GM21515 (cell line): ENCODE measurements around the gene TXNDC17.
A peak's percentile ranks its signal among the peaks of the same experiment; 100 is the strongest.
"Not testable (repeated sequence)": the region's sequence is repeated elsewhere in the genome, so short reads cannot be mapped to it uniquely, and the experiment has no call there.

ENCODE experiments used
- ATAC-seq: cut with Tn5 transposase; IDR thresholded peaks from one replicate; pipeline ENCODE4 v1.9.1; 2021; ENCODE audit not compliant: unreplicated experiment

The TXNDC17 gene

GRCh38 chr17:6636616-6637457 is 4.0 kb upstream of the TXNDC17 start:
- ATAC-seq: no peak

DNA sequence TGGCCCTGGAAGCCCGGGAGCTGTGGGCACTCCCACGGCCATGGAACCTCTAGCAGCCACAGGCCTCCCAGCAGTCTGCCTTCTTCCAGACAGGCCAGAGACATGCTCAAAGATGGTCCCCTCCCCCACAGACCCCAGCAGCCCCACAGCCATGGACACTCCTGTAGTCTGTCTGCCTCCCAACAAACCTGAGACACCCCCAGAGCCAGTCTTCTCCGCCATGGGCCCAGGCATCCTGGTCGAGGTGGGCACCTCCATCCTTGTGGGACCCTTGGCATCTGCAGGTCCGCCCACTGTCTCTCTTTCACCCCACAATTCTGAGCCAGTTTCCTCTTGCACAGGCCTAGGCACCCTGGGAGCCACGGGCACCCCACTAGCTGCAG is 3.4 kb upstream of the TXNDC17 start:
- ATAC-seq: no peak

DNA sequence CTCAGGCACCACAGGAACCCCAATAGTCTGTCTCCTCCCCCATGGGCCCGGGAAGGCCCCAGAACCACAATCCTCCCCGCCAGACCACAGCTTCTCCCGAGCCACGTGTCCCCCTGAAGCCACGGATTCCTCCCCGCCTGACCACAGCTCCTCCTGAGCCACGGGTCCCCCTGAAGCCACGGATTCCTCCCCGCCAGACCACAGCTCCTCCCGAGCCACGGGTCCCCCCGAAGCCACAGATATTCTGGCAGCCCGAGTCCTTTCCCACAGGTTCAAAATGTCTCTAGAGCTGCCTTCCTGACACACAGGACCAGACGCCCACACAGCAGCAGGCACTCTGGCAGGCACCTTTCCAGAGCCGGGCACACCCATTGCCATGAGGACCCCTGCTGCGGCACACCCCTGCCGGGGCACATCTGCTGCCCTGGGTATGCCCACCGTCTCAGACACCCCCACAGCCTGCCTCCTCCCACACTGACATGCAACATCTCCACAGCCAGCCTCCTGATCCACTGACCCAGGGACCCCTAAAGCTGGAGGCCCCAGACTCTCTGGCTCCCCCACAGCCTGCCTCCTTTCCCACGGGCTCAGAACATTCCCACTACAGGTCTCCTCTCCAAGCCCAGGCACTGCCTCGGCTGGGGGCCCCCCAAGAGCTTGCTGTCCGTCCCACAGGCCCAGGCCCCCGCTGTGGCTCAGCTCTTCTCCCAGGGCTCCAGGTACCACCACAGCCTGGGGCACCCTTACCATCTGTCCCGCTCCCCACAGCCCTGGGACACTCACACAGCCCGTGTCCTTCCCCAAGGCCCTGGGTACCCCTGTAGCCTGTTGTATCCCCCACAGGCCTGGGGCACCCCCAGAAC is 2.6 kb upstream of the TXNDC17 start:
- ATAC-seq: no peak

DNA sequence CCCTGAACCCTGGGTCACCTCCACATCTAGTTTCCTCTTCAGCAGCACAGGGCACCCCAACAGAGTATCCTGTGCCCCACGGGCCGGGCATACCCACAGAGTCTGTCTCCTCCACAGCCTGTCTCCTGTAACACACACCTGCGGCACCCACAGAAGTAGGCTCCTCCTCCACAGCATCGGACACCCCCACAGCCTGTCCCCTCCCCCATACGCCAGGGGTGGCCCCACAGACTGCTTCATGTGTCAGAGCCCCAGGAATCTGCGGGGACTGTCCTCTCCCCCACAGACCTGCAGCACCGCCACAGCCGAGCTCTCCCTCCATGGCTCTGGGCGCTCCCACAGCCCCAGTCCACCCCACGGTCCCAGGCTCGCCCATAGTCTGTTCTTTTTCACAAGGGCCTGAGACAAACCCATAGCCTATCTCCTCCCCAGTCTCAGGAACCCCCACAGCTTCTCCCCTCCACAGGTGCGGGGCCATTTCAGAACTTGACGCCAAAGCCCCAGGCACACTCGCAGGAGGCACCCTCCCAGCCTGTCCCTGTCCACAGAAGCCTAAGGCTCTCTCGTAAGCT is 1.8 kb upstream of the TXNDC17 start:
- no peak for ATAC-seq

GRCh38 chr17:6639586-6640535 is 999 bp upstream of the TXNDC17 start:
- peak; percentile 6 for ATAC-seq

- peak; percentile 1 for ATAC-seq
Observed at GRCh38 chr17:6641247-6641863, 495 bp downstream of the TXNDC17 start.

DNA sequence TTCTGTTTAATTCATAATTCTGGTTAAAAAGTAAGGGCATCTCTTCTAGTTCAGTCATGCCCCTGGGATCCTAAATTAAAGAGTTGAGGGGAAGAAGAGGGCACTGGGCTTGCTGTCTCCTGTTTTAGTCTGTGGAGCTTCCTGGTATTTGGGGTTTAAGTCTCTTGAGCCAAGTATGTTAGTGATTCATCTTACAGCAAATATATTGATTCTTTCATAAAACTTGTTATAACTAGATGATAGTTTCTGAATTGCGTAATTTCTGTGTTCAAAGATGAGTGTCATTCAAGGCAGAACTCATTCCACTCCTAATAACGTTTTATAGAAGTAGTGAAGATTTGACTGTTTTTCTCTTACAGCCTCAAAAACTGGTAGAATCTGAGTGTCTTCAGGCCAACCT is 1.7 kb downstream of the TXNDC17 start:
- ATAC-seq: no peak

GRCh38 chr17:6643451-6644125 is 2.7 kb downstream of the TXNDC17 start:
- no peak for ATAC-seq

- no peak for ATAC-seq
Observed at GRCh38 chr17:6648181-6648580, 7.3 kb downstream of the TXNDC17 start.

- peak; percentile 76 for ATAC-seq
Observed at GRCh38 chr17:6651354-6651918, 10.6 kb downstream of the TXNDC17 start, which contains the start of the genes C17orf100 and MED31. C17orf100 (plus strand) TSS chr17:6651762; CDS start chr17:6651914, 152 bp downstream. MED31 (minus strand) TSS chr17:6651605; CDS start chr17:6651528, 77 bp downstream.

GRCh38 chr17:6651919-6652452 is 11.1 kb downstream of the TXNDC17 start:
- ATAC-seq: peak; percentile 1

DNA sequence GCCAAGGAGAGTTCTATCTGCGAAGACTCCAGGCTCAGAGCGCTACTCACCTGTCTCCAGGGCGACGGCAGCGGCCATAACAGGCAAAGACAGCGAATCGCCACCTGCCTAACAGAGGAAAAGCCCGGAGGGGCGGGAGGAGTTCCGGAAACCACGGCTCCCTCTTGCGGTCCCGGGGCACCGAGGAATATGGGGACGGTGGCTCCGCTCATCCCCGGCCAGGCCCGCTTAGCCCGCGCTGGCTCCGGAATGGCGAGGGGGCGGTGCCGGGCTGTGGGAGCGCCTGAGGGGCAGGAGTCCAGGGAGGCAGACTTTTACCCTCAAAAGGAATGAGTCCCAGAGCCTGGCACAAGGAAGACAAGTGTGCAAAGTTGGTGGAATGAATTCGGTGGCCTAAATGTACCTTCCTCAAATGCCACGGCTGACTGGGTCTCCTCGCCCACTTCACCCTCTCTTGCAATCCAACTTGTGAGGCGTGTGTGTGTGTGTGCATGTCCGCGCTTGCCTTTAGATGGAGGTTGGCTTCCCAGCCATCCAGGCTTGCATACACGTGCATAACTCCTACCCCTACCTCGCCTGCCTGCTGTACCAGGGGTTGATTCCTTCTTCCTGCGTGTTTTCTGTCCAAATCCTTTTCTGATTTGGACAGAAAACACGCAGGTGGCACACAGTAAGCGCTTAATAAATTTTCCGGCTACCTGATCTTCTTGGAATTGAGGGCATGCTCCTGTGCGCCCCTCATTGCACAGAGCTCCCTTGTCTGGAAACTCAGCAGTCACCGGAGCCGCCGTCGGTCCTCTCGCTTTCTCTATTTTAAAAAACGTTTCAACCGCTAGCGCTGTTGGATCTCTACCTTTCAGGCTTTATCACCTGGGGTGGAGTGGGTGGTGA is 14.2 kb downstream of the TXNDC17 start:
- ATAC-seq: no peak

DNA sequence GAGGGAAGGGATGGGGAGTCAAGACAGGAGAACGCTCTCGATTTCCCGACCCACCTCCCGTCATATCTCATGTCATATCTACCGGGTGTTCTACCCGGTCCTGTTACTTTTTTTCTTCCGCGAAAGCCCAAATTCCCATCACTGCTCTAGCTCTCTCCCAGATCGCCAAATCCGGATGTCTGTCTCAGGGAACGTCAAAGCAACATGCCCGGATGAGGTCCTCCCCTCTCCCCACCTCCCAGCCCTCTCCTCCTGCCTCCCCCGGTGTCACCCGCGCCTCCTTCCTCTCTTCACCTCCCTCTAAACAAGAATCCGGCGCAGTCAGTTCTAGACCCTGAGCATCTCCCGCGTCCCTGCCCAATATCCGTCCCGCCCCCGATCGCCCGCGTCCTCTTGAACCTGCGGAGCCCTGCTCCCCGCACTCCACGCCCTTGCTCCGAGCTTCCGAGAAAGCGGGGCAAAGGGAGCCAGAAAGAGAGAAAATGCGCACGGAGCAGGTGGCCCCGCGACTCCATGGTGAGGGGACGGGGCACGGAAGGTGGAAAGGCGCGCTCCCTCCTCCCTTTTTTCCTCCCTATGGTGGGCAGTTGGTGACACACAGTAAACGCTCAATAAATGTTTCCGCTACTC is 15.0 kb downstream of the TXNDC17 start:
- not testable (repeated sequence) for ATAC-seq

DNA sequence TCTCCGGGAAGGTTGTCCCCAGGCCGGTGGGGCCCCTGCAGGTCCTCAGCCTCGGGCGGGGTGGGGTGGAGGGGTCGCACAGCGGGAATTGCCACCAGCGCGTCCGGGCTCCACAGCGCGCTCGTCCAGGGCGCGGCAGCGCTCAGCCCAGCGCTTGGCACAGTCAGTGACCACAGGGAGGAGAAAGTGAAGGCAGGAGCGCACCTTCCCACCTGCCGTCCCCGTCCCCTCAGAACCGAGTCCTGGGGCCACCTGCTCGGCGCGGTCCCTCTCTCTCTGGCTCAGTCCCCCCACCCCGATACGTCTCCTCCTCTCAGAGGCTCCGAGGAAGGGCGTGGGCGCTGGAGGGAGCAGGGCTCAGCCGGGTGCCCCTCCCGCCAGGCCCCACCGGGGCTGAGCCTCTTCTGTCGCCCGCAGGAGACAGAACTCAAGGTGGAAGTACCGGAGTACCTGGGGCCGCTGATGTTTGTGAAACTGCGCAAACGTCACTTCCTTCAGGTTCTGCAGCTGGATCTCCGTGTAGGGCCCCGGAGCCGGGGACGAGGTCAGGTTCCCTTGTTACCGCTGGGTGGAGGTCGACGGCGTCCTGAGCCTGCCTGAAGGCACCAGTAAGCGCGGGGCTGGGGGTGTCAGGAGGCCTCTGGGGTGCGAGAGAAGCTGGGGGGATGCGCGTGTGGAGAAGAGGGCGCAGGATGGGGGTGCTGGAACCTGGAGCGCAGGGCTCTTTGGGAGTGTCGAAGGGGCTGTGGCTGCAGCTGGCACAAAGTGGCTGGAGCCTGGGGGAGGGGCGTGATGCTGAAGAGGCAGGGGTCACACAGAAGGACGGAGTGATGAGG is 16.2 kb downstream of the TXNDC17 start:
- not testable (repeated sequence) for ATAC-seq

- no peak for ATAC-seq
Observed at GRCh38 chr17:6657633-6658287, 16.9 kb downstream of the TXNDC17 start.

DNA sequence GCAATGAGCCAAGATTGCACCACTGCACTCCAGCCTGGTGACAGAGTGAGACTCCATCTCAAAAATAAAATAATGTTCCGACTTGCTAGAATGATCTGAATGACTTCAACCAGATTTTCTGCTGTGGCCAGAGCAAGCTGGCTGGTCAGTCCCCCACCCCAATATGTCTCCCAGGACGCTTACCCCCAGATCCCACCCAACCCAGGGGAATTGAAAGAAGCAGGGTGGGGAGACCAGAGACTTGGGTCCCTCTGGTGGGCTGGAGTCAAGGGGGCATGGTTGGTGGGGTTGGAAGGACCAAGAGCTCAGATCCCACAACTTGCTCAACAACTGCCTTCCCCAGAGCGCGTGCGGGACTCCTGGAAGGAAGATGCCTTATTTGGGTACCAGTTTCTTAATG is 17.6 kb downstream of the TXNDC17 start:
- ATAC-seq: not testable (repeated sequence)
